Tibial nerve (tissue), 4 donors: ENCODE measurements around the gene GLRA1. TPM values are rescaled to one million over a fixed set of nuclear protein-coding genes. Genes with fewer than 3 reads are reported as not detected.

ENCODE experiments used
- DNase-seq, 2 donors: peaks; one replicate each; pipeline ENCODE4 v3.0.0-alpha.2; 2019; ENCODE audit warnings: low spot score in 2 of 2
- H3K27ac ChIP-seq, 4 donors: fragments of 200-600 bp; sonication (generic) in 3 of 4; one replicate each; pipeline ENCODE4 v1.5.1; 2017 to 2019; ENCODE audit warnings: mild to moderate bottlenecking in 1 of 4
- H3K27me3 ChIP-seq, 2 donors: fragments of 200-600 bp; sonication (generic) in 1 of 2; one replicate each; pipeline versions ENCODE4 v1.5.1 to v1.6.0; 2017 to 2019
- H3K36me3 ChIP-seq, 3 donors: fragments of 200-600 bp; sonication (generic); one replicate each; pipeline ENCODE4 v1.5.1; 2018 to 2019
- H3K4me1 ChIP-seq, 4 donors: fragments of 200-600 bp; sonication (generic) in 3 of 4; one replicate each; pipeline ENCODE4 v1.5.1; 2017 to 2019
- H3K4me3 ChIP-seq, 4 donors: fragments of 200-600 bp; sonication (generic) in 3 of 4; one replicate each; pipeline ENCODE4 v1.5.1; 2017 to 2019; ENCODE audit warnings: mild to moderate bottlenecking in 1 of 4, moderate library complexity in 1 of 4
- H3K9me3 ChIP-seq, 4 donors: fragments of 200-600 bp; sonication (generic) in 3 of 4; one replicate each; pipeline ENCODE4 v1.5.1; 2017 to 2019
- EP300 ChIP-seq, 2 donors: sonication (generic); formaldehyde crosslinking; IDR thresholded peaks; one replicate each; pipeline ENCODE4 v1.6.1; 2017; ENCODE audit warnings: antibody characterized with exemption in 2 of 2, mild to moderate bottlenecking in 1 of 2
- POLR2A ChIP-seq, 2 donors: fragments of 450-650 bp; IDR thresholded peaks; one replicate each; pipeline ENCODE4 v1.6.1; 2017; ENCODE audit warnings: antibody characterized with exemption in 2 of 2, mild to moderate bottlenecking in 2 of 2, moderate library complexity in 2 of 2
- WGBS, 2 donors: methylation state at CpG; one replicate each; pipeline ENCODE4 v1.1.5; 2018; 5-methylcytosine and 5-hydroxymethylcytosine counted together
- total RNA-seq, 4 donors: library from RNA; depleted of rRNA; stranded (reverse); fragments of >200 nt; gene quantifications; one replicate each; pipeline ENCODE4 v1.1.0, GENCODE V29; 2016
- TF ChIP-seq, protein P1 (sequence below), 5 experiments: fragments of 200-600 bp in 3 of 5; fragments of 450-650 bp in 2 of 5; sonication (generic) in 3 of 5; IDR thresholded peaks; one replicate each; pipeline ENCODE4 v1.5.1; 2016 to 2019; ENCODE audit warnings: antibody characterized with exemption in 5 of 5, mild to moderate bottlenecking in 3 of 5, moderate library complexity in 2 of 5

Gene GLRA1
- total RNA-seq, 4 donors from 2014 or later = not detected

- DNase-seq = no peak
- Histone ChIP-seq H3K4me1 (no peaks in the 10 kb centered on the region), H3K9me3 (no peaks in the 10 kb centered on the region), H3K4me3 (no peak overlapping the region), H3K27me3 (peaks cover 0 to 10% of the 10 kb centered on the region in 2 donors), H3K27ac (no peak overlapping the region), H3K36me3 (no peaks in the 10 kb centered on the region)
- no peak for TF ChIP-seq EP300 (IDR thresholded peaks at IDR 0.05)
- TF ChIP-seq POLR2A (IDR thresholded peaks at IDR 0.05) = no peak
- 10 to 11% methylated on average over 17 to 19 of the region's 19 CpGs for WGBS, 2 donors
These were observed 680 bp downstream of the GLRA1 start for GRCh38 chr5:151923866-151924476.

GRCh38 chr5:151921916-151922315, 2.7 kb downstream of the GLRA1 start:
- no peak for DNase-seq
- H3K4me1 ChIP-seq = no peaks in the 10 kb centered on the region
- no peaks in the 10 kb centered on the region for H3K9me3 ChIP-seq
- TF ChIP-seq EP300 (IDR thresholded peaks at IDR 0.05) (no peak), POLR2A (IDR thresholded peaks at IDR 0.05) (no peak)
- TF ChIP-seq, protein P1, sequence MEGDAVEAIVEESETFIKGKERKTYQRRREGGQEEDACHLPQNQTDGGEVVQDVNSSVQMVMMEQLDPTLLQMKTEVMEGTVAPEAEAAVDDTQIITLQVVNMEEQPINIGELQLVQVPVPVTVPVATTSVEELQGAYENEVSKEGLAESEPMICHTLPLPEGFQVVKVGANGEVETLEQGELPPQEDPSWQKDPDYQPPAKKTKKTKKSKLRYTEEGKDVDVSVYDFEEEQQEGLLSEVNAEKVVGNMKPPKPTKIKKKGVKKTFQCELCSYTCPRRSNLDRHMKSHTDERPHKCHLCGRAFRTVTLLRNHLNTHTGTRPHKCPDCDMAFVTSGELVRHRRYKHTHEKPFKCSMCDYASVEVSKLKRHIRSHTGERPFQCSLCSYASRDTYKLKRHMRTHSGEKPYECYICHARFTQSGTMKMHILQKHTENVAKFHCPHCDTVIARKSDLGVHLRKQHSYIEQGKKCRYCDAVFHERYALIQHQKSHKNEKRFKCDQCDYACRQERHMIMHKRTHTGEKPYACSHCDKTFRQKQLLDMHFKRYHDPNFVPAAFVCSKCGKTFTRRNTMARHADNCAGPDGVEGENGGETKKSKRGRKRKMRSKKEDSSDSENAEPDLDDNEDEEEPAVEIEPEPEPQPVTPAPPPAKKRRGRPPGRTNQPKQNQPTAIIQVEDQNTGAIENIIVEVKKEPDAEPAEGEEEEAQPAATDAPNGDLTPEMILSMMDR (IDR thresholded peaks at IDR 0.05) = no peak
- no peak overlapping the region for H3K27ac ChIP-seq
- no peak overlapping the region for H3K4me3 ChIP-seq
- peaks cover 0 to 10% of the 10 kb centered on the region in 2 donors for H3K27me3 ChIP-seq
- no peaks in the 10 kb centered on the region for H3K36me3 ChIP-seq
- WGBS, 2 donors = 73 to 82% methylated on average over 4 of the region's 4 CpGs

DNA sequence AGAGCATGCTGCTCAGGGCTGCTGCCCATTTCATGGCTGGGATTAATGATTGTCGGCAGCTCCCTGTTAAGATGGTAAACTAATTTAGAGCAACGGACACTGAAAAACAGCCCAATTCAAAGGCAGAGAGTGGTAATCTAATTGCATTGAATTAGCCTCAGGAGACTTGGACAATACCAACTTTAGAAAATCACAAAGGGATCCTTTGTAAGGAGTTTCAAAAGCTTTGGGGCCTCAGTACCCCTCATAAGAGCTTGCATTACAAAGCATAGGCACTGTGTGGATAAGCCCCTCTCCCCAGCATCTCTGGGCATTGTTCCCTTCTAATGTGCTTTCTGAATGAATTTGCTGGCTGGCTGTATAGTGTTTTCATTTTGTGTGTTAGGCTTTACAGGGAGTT, 6.7 kb downstream of the GLRA1 start:
- H3K36me3 ChIP-seq = no peaks in the 10 kb centered on the region
- no peaks in the 10 kb centered on the region for H3K4me1 ChIP-seq
- no peak overlapping the region for H3K4me3 ChIP-seq
- H3K27ac ChIP-seq = no peak overlapping the region
- H3K9me3 ChIP-seq = no peaks in the 10 kb centered on the region
- WGBS, 2 donors = 37 to 44% methylated on average over 2 of the region's 2 CpGs
- no peak for DNase-seq
- TF ChIP-seq EP300 (IDR thresholded peaks at IDR 0.05) (no peak), POLR2A (IDR thresholded peaks at IDR 0.05) (no peak)
- TF ChIP-seq, protein P1 (IDR thresholded peaks at IDR 0.05) = no peak
- no peaks in the 10 kb centered on the region for H3K27me3 ChIP-seq

DNA sequence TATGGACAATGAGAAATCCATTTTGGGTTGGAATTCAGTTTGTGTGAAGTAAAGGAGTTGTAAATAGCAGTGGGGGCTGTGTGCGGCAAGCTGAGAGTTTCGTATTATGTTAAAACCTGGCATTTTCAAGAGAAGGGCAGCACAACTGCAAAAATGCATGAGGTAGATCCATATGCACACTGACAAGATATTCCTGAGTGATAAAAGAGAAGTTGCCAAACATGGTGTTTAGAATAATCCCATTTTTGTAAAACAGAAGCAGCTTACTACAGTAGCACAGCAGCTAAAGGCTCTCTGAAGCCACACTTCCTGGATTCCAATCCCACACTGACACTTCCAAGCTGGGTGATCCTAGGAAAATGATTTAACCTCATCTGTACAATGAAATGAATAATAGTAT, 11.2 kb downstream of the GLRA1 start:
- TF ChIP-seq POLR2A (IDR thresholded peaks at IDR 0.05) (no peak), EP300 (IDR thresholded peaks at IDR 0.05) (no peak)
- TF ChIP-seq, protein P1 (IDR thresholded peaks at IDR 0.05) = no peak
- Histone ChIP-seq H3K27ac (no peak overlapping the region), H3K27me3 (no peaks in the 10 kb centered on the region), H3K4me3 (no peak overlapping the region), H3K4me1 (no peaks in the 10 kb centered on the region), H3K9me3 (no peaks in the 10 kb centered on the region), H3K36me3 (no peaks in the 10 kb centered on the region)
- WGBS, 2 donors = 89 to 94% methylated on average over 2 of the region's 2 CpGs
- DNase-seq = no peak

DNA sequence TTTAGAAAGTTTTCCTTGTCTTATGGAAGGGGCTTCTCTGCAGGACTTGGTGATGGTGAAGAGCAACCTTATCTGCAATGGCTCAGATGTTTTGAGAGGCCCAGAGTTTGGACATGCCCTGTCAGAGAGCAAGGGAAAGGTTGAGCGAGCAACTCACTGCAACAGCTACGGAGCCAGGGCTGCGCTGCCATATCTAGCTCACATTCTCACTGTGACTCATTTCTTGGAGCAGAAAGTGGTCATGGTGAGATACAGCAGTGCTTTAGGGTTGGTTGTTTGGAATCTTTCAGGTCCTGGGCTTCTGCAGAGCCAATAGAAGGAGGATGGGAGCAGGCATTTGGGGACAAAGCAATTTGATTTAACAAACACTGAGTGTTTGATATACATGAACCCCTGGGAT, 12.3 kb downstream of the GLRA1 start:
- H3K4me1 ChIP-seq = no peaks in the 10 kb centered on the region
- H3K36me3 ChIP-seq = no peaks in the 10 kb centered on the region
- no peaks in the 10 kb centered on the region for H3K9me3 ChIP-seq
- H3K27ac ChIP-seq = no peak overlapping the region
- TF ChIP-seq, protein P1 (IDR thresholded peaks at IDR 0.05) = no peak
- TF ChIP-seq POLR2A (IDR thresholded peaks at IDR 0.05) (no peak), EP300 (IDR thresholded peaks at IDR 0.05) (no peak)
- no peak overlapping the region for H3K4me3 ChIP-seq
- 73 to 84% methylated on average over 3 of the region's 3 CpGs for WGBS, 2 donors
- no peak for DNase-seq
- H3K27me3 ChIP-seq = no peaks in the 10 kb centered on the region

DNA sequence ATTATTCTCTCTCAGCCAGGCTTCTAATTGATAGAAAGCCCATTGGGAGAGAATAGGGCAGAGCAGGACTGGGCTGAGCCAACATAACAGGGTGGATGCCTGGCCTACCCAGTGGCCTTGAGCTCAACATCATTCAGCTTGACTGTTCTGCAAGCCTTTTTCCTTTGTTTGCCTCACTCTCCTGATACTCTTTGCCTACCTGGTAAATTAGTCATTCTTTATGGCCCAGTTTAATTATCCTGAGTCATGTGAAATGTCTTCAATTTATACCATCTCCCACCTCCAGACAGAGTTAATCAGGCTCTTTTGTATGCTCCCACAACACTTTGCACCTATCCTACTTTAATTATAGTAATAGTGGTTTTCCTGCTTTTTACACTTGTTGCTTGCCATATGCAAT, 13.6 kb downstream of the GLRA1 start:
- Histone ChIP-seq H3K4me3 (no peak overlapping the region), H3K27ac (no peak overlapping the region), H3K36me3 (no peaks in the 10 kb centered on the region), H3K9me3 (no peaks in the 10 kb centered on the region), H3K4me1 (no peaks in the 10 kb centered on the region), H3K27me3 (no peaks in the 10 kb centered on the region)
- TF ChIP-seq, protein P1 (IDR thresholded peaks at IDR 0.05) = no peak
- TF ChIP-seq POLR2A (IDR thresholded peaks at IDR 0.05) (no peak), EP300 (IDR thresholded peaks at IDR 0.05) (no peak)
- no peak for DNase-seq
